ENCODE data around the gene RASL11B.

Gene RASL11B

GRCh38 chr4:52843351-52843750, 18.8 kb upstream of the RASL11B start:
- in situ Hi-C loops (cut with MboI; ENCODE audit: low sequenced_read_pairs, unreplicated experiment) = no loop called here
- DNase-seq (ENCODE audit: low spot score) = no peak
- TF ChIP-seq, protein P1, sequence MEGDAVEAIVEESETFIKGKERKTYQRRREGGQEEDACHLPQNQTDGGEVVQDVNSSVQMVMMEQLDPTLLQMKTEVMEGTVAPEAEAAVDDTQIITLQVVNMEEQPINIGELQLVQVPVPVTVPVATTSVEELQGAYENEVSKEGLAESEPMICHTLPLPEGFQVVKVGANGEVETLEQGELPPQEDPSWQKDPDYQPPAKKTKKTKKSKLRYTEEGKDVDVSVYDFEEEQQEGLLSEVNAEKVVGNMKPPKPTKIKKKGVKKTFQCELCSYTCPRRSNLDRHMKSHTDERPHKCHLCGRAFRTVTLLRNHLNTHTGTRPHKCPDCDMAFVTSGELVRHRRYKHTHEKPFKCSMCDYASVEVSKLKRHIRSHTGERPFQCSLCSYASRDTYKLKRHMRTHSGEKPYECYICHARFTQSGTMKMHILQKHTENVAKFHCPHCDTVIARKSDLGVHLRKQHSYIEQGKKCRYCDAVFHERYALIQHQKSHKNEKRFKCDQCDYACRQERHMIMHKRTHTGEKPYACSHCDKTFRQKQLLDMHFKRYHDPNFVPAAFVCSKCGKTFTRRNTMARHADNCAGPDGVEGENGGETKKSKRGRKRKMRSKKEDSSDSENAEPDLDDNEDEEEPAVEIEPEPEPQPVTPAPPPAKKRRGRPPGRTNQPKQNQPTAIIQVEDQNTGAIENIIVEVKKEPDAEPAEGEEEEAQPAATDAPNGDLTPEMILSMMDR (IDR thresholded peaks at IDR 0.05; ENCODE audit: borderline replicate concordance, control extremely low read depth, extremely low read depth, insufficient read depth, missing control alignments) = no peak

DNA sequence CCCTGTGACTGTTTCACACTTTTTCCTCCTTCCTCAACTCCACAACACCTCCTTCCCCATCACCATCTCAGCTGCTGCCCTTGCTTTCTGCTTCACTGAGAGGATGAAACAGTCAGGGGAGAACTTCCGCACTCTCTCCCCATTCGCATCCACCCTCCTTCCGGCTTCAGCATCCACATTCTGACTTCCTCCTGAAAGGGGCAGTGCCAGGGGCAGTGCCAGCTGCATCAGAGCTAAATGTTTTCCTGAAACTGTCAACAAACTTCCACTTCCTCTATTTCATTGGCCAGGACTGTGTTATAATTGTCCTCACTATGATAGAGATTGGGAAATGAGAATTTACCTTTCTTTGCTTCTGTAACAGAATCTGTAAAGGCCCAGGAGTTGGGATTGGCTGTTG, 18.2 kb upstream of the RASL11B start:
- no peak for DNase-seq (ENCODE audit: low spot score)
- in situ Hi-C loops (cut with MboI; ENCODE audit: low sequenced_read_pairs, unreplicated experiment) = no loop called here
- TF ChIP-seq, protein P1 (IDR thresholded peaks at IDR 0.05; ENCODE audit: borderline replicate concordance, control extremely low read depth, extremely low read depth, insufficient read depth, missing control alignments) = no peak

GRCh38 chr4:52844596-52844995, 17.5 kb upstream of the RASL11B start:
- no peak for DNase-seq (ENCODE audit: low spot score)
- in situ Hi-C loops (cut with MboI; ENCODE audit: low sequenced_read_pairs, unreplicated experiment) = no loop called here
- TF ChIP-seq, protein P1 (IDR thresholded peaks at IDR 0.05; ENCODE audit: borderline replicate concordance, control extremely low read depth, extremely low read depth, insufficient read depth, missing control alignments) = no peak

DNA sequence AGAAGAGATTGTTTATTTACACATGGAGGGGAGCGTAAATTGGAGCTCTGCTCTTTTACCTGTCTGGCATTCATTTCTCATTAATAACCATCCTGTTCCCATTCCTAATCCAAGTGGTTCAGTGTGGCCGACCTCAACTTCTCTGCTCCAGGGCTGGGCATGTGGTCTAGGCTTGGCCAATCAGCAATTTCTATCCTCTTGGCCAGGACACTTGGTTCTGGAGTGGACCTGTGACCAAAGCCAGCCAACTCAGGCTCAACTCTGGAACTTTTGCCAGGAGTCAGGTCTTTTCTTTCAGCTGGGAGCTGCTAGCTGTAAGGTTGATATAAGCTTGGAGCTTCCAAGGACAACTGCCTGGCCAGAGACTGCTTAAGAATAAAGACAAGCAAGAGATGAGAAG, 15.6 kb upstream of the RASL11B start:
- in situ Hi-C loops (cut with MboI; ENCODE audit: low sequenced_read_pairs, unreplicated experiment) = no loop called here
- TF ChIP-seq, protein P1 (IDR thresholded peaks at IDR 0.05; ENCODE audit: borderline replicate concordance, control extremely low read depth, extremely low read depth, insufficient read depth, missing control alignments) = no peak
- DNase-seq (ENCODE audit: low spot score) = no peak

DNA sequence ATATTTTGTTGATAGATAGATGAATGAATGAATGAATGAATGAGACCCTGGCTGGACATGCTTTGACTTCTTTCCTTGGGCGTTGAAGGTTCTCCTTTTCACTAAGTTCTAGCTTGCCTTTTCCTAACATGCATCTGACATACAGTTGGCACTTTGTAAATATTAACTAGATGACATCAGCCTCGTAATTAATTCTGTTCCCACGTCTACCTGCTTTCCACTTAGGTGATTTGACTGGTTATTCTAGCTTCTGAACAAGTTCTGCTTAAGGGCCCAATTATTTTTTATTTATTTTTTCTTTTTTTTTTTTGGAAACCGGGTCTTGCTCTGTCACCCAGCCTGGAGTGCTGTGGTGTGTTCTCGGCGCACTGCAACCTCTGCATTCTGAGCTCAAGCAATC, 13.9 kb upstream of the RASL11B start:
- in situ Hi-C loops (cut with MboI; ENCODE audit: low sequenced_read_pairs, unreplicated experiment) = no loop called here
- TF ChIP-seq, protein P1 (IDR thresholded peaks at IDR 0.05; ENCODE audit: borderline replicate concordance, control extremely low read depth, extremely low read depth, insufficient read depth, missing control alignments) = no peak
- DNase-seq (ENCODE audit: low spot score) = no peak

GRCh38 chr4:52850406-52851124, 11.6 kb upstream of the RASL11B start:
- DNase-seq (ENCODE audit: low spot score) = no peak
- TF ChIP-seq, protein P1 (IDR thresholded peaks at IDR 0.05; ENCODE audit: borderline replicate concordance, control extremely low read depth, extremely low read depth, insufficient read depth, missing control alignments) = no peak
- in situ Hi-C loops (cut with MboI; ENCODE audit: low sequenced_read_pairs, unreplicated experiment) = no loop called here

Data from GM13976 (cell line).